Measurements from ENCODE around the gene PIGBOS1.
"Not testable (repeated sequence)": the region's sequence is repeated elsewhere in the genome, so short reads cannot be mapped to it uniquely, and the experiment has no call there.

The PIGBOS1 gene

GRCh38 chr15:55318588-55319494, at the start of gene PIGBOS1, which contains the start of gene PIGB:
PIGBOS1 (minus strand) TSS chr15:55319123; CDS start chr15:55317792, 1,331 bp downstream.
PIGB (plus strand) TSS chr15:55319222; CDS start chr15:55319251, 29 bp downstream.
- DNase-seq: peak; percentile 64

- no peak for DNase-seq
Observed at GRCh38 chr15:55366981-55367380, 48.1 kb upstream of the PIGBOS1 start.

GRCh38 chr15:55362641-55363040, 43.7 kb upstream of the PIGBOS1 start:
- DNase-seq: no peak

- DNase-seq: no peak
Observed at GRCh38 chr15:55361048-55361447, 42.1 kb upstream of the PIGBOS1 start.

GRCh38 chr15:55360256-55360655, 41.3 kb upstream of the PIGBOS1 start:
- DNase-seq: no peak

- no peak for DNase-seq
Observed at GRCh38 chr15:55358471-55358870, 39.5 kb upstream of the PIGBOS1 start.

GRCh38 chr15:55357774-55358173, 38.9 kb upstream of the PIGBOS1 start:
- no peak for DNase-seq

- no peak for DNase-seq
Observed at GRCh38 chr15:55356985-55357585, 38.2 kb upstream of the PIGBOS1 start.

GRCh38 chr15:55353025-55353424, 34.1 kb upstream of the PIGBOS1 start:
- no peak for DNase-seq

GRCh38 chr15:55349282-55349681, 30.4 kb upstream of the PIGBOS1 start:
- DNase-seq: no peak

GRCh38 chr15:55348281-55348778, 29.4 kb upstream of the PIGBOS1 start:
- DNase-seq: no peak

GRCh38 chr15:55344206-55344605, 25.3 kb upstream of the PIGBOS1 start:
- DNase-seq: no peak

GRCh38 chr15:55343168-55343567, 24.2 kb upstream of the PIGBOS1 start:
- DNase-seq: no peak

GRCh38 chr15:55337160-55337559, 18.2 kb upstream of the PIGBOS1 start:
- DNase-seq: no peak

- no peak for DNase-seq
Observed at GRCh38 chr15:55334997-55335396, 16.1 kb upstream of the PIGBOS1 start.

GRCh38 chr15:55334371-55334770, 15.4 kb upstream of the PIGBOS1 start:
- DNase-seq: no peak

- DNase-seq: no peak
Observed at GRCh38 chr15:55327387-55327786, 8.5 kb upstream of the PIGBOS1 start.

GRCh38 chr15:55322467-55322866, 3.5 kb upstream of the PIGBOS1 start:
- no peak for DNase-seq

- no peak for DNase-seq
Observed at GRCh38 chr15:55320963-55321362, 2.0 kb upstream of the PIGBOS1 start.

GRCh38 chr15:55320238-55320550, 1.3 kb upstream of the PIGBOS1 start:
- no peak for DNase-seq

- no peak for DNase-seq
Observed at GRCh38 chr15:55319537-55320237, 764 bp upstream of the PIGBOS1 start.

GRCh38 chr15:55302801-55303200, 16.1 kb downstream of the PIGBOS1 start:
- not testable (repeated sequence) for DNase-seq

- DNase-seq: no peak
Observed at GRCh38 chr15:55297315-55297714, 21.6 kb downstream of the PIGBOS1 start.
